ENCODE data around the gene CLSTN2.

CLSTN2 gene

GRCh38 chr3:140204271-140204984, 269.4 kb downstream of the CLSTN2 start:
- no peaks in the 10 kb centered on the region for H3K27me3 ChIP-seq (ENCODE audit: insufficient read depth, low read depth, severe bottlenecking)
- no peaks in the 10 kb centered on the region for H3K36me3 ChIP-seq
- H3K9me3 ChIP-seq (ENCODE audit: severe bottlenecking), result no peaks in the 10 kb centered on the region
- DNase-seq, result no peak
- no peak for TF ChIP-seq CTCF (IDR thresholded peaks at IDR 0.05; ENCODE audit: low read depth, low read length)
- no peak overlapping the region for H3K27ac ChIP-seq
- H3K4me3 ChIP-seq (ENCODE audit: low read depth, low read length), result no peak overlapping the region

GRCh38 chr3:140205598-140205997, 270.6 kb downstream of the CLSTN2 start:
- no peaks in the 10 kb centered on the region for H3K36me3 ChIP-seq
- no peak overlapping the region for H3K27ac ChIP-seq
- no peaks in the 10 kb centered on the region for H3K9me3 ChIP-seq (ENCODE audit: severe bottlenecking)
- DNase-seq, result no peak
- H3K4me3 ChIP-seq (ENCODE audit: low read depth, low read length), result no peak overlapping the region
- TF ChIP-seq CTCF (IDR thresholded peaks at IDR 0.05; ENCODE audit: low read depth, low read length), result no peak
- no peaks in the 10 kb centered on the region for H3K27me3 ChIP-seq (ENCODE audit: insufficient read depth, low read depth, severe bottlenecking)

- no peak overlapping the region for H3K4me3 ChIP-seq (ENCODE audit: low read depth, low read length)
- no peaks in the 10 kb centered on the region for H3K36me3 ChIP-seq
- peak; percentile 29; the same call in 1 of the 2 replicates for TF ChIP-seq CTCF (IDR thresholded peaks at IDR 0.05; ENCODE audit: low read depth, low read length)
- H3K9me3 ChIP-seq (ENCODE audit: severe bottlenecking), result no peaks in the 10 kb centered on the region
- no peak for DNase-seq
- H3K27me3 ChIP-seq (ENCODE audit: insufficient read depth, low read depth, severe bottlenecking), result no peaks in the 10 kb centered on the region
- H3K27ac ChIP-seq, result no peak overlapping the region
Observed at GRCh38 chr3:140206196-140207040, 271.4 kb downstream of the CLSTN2 start.

- no peak overlapping the region for H3K4me3 ChIP-seq (ENCODE audit: low read depth, low read length)
- no peaks in the 10 kb centered on the region for H3K36me3 ChIP-seq
- no peak for DNase-seq
- H3K9me3 ChIP-seq (ENCODE audit: severe bottlenecking), result no peaks in the 10 kb centered on the region
- H3K27me3 ChIP-seq (ENCODE audit: insufficient read depth, low read depth, severe bottlenecking), result no peaks in the 10 kb centered on the region
- H3K27ac ChIP-seq, result no peak overlapping the region
- no peak for TF ChIP-seq CTCF (IDR thresholded peaks at IDR 0.05; ENCODE audit: low read depth, low read length)
Observed at GRCh38 chr3:140207541-140207940, 272.6 kb downstream of the CLSTN2 start.

- TF ChIP-seq CTCF (IDR thresholded peaks at IDR 0.05; ENCODE audit: low read depth, low read length), result peak; percentile 68
- Histone ChIP-seq H3K4me3 (ENCODE audit: low read depth, low read length) (no peak overlapping the region), H3K27me3 (ENCODE audit: insufficient read depth, low read depth, severe bottlenecking) (no peaks in the 10 kb centered on the region), H3K36me3 (no peaks in the 10 kb centered on the region), H3K27ac (no peak overlapping the region), H3K9me3 (ENCODE audit: severe bottlenecking) (no peaks in the 10 kb centered on the region)
- DNase-seq, result no peak
Observed at GRCh38 chr3:140216249-140216648, 281.3 kb downstream of the CLSTN2 start.

Data from WERI-Rb-1 (cell line).